Esophagus squamous epithelium (tissue), 5 donors: ENCODE results near the gene C1RL. TPM values are rescaled to one million over a fixed set of nuclear protein-coding genes. Genes with fewer than 3 reads are reported as not detected.

Experiments
- DNase-seq: peaks from one replicate; lab custom pipeline; 2025; lab: John Stamatoyannopoulos, UW
- H3K27ac ChIP-seq, 4 donors: fragments of 200-600 bp; sonication (generic); one replicate each; pipeline ENCODE4 v1.5.1; 2016 to 2019; ENCODE audit warnings: mild to moderate bottlenecking in 1 of 4
- H3K27me3 ChIP-seq, 4 donors: fragments of 200-600 bp; sonication (generic); 1 replicate in 3 of 4; 2 replicates in 1 of 4; pipeline versions ENCODE4 v1.5.1 to v1.6.0; 2017 to 2021; ENCODE audit warnings: antibody characterized with exemption in 1 of 4
- H3K36me3 ChIP-seq, 3 donors: fragments of 200-600 bp; sonication (generic); one replicate each; pipeline ENCODE4 v1.5.1; 2016 to 2019
- H3K4me1 ChIP-seq, 3 donors: fragments of 200-600 bp; sonication (generic); one replicate each; pipeline ENCODE4 v1.5.1; 2017 to 2019
- H3K4me3 ChIP-seq, 4 donors: fragments of 200-600 bp; sonication (generic); 1 replicate in 3 of 4; 2 replicates in 1 of 4; pipeline ENCODE4 v1.5.1; 2016 to 2019; ENCODE audit warnings: mild to moderate bottlenecking in 2 of 4, moderate library complexity in 1 of 4
- H3K9me3 ChIP-seq, 3 donors: fragments of 200-600 bp; sonication (generic); one replicate each; pipeline ENCODE4 v1.5.1; 2016 to 2019
- POLR2A ChIP-seq, 4 donors: fragments of 450-650 bp; IDR thresholded peaks; one replicate each; pipeline ENCODE4 v1.6.1; 2017; ENCODE audit warnings: antibody characterized with exemption in 4 of 4, mild to moderate bottlenecking in 4 of 4, moderate library complexity in 3 of 4
- WGBS, 2 donors: methylation state at CpG; one replicate each; pipeline ENCODE4 v1.1.5; 2018; 5-methylcytosine and 5-hydroxymethylcytosine counted together
- intact Hi-C: fragments of 100-400 bp; cut with DNase I; formaldehyde crosslinking; loops from one replicate; pipeline ENCODE4 v1.15.0; 2022
- total RNA-seq, 4 donors: library from RNA; depleted of rRNA; stranded (reverse); fragments of >200 nt; gene quantifications; one replicate each; pipeline ENCODE4 v1.1.0, GENCODE V29; 2016
- TF ChIP-seq, protein P1 (sequence below), 6 experiments: fragments of 450-650 bp in 4 of 6; fragments of 200-600 bp in 2 of 6; sonication (generic) in 2 of 6; IDR thresholded peaks; one replicate each; pipeline ENCODE4 v1.5.1; 2016 to 2019; ENCODE audit warnings: antibody characterized with exemption in 6 of 6, mild to moderate bottlenecking in 4 of 6, moderate library complexity in 4 of 6
- donor health status: DM: yes; HTN: yes; CAD: no.

Gene C1RL
- total RNA-seq, 4 donors from 2014 or later: 13.0 to 53.2 (median 25.8) TPM

GRCh38 chr12:7121324-7121723, 12.3 kb upstream of the C1RL start:
- Histone ChIP-seq H3K27me3 (no peaks in the 10 kb centered on the region), H3K36me3 (peaks cover 0 to 22% (median 0%) of the 10 kb centered on the region in 3 donors), H3K4me1 (peaks cover 0 to 13% (median 9%) of the 10 kb centered on the region in 3 donors), H3K27ac (no peak overlapping the region), H3K9me3 (no peaks in the 10 kb centered on the region), H3K4me3 (no peak overlapping the region)
- no peak for DNase-seq
- TF ChIP-seq, protein P1, sequence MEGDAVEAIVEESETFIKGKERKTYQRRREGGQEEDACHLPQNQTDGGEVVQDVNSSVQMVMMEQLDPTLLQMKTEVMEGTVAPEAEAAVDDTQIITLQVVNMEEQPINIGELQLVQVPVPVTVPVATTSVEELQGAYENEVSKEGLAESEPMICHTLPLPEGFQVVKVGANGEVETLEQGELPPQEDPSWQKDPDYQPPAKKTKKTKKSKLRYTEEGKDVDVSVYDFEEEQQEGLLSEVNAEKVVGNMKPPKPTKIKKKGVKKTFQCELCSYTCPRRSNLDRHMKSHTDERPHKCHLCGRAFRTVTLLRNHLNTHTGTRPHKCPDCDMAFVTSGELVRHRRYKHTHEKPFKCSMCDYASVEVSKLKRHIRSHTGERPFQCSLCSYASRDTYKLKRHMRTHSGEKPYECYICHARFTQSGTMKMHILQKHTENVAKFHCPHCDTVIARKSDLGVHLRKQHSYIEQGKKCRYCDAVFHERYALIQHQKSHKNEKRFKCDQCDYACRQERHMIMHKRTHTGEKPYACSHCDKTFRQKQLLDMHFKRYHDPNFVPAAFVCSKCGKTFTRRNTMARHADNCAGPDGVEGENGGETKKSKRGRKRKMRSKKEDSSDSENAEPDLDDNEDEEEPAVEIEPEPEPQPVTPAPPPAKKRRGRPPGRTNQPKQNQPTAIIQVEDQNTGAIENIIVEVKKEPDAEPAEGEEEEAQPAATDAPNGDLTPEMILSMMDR (IDR thresholded peaks at IDR 0.05): no peak
- TF ChIP-seq POLR2A (IDR thresholded peaks at IDR 0.05): no peak
- WGBS, 2 donors: 79% methylated on average over 3 of the region's 5 CpGs; no CpG with 5 or more reads in 1 of the 2 donors
- intact Hi-C loops: no loop called here

DNA sequence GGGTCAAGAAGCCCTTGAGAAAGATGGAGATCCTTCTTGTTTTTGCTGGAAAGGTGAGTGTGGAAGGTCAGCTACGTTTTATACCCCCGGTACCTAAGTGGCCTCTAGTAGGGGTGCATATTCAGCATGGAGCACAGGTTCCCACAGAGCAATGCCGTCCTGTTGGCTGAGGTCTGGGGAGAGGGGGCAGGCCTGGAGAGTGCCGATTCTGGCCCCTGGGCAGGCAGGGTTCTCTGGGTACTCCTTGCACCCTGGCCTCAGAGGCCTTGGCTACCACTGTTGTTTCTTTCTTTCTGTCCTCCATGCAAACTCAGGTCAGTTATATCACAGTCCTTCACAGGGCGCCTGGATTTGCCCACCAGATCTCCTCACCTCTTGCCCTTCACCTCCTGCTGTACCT, 11.2 kb upstream of the C1RL start:
- intact Hi-C loops: no loop called here
- Histone ChIP-seq H3K4me3 (no peak overlapping the region), H3K27ac (no peak overlapping the region), H3K4me1 (peaks cover 0 to 13% (median 9%) of the 10 kb centered on the region in 3 donors), H3K36me3 (peaks cover 0 to 34% (median 2%) of the 10 kb centered on the region in 3 donors), H3K9me3 (no peaks in the 10 kb centered on the region), H3K27me3 (no peaks in the 10 kb centered on the region)
- TF ChIP-seq, protein P1 (IDR thresholded peaks at IDR 0.05): no peak
- TF ChIP-seq POLR2A (IDR thresholded peaks at IDR 0.05): no peak
- 87 to 94% methylated on average over 5 of the region's 5 CpGs for WGBS, 2 donors
- DNase-seq: no peak

- H3K27ac ChIP-seq: no peak overlapping the region
- DNase-seq: no peak
- WGBS, 2 donors: 75 to 92% methylated on average over 1 to 2 of the region's 3 CpGs
- peaks cover 0 to 39% (median 8%) of the 10 kb centered on the region in 3 donors for H3K36me3 ChIP-seq
- no peaks in the 10 kb centered on the region for H3K9me3 ChIP-seq
- no peak overlapping the region for H3K4me3 ChIP-seq
- intact Hi-C loops: no loop called here
- H3K4me1 ChIP-seq: peaks cover 0 to 13% (median 9%) of the 10 kb centered on the region in 3 donors
- H3K27me3 ChIP-seq: no peaks in the 10 kb centered on the region
- TF ChIP-seq, protein P1 (IDR thresholded peaks at IDR 0.05): no peak
- no peak for TF ChIP-seq POLR2A (IDR thresholded peaks at IDR 0.05)
Observed at GRCh38 chr12:7118881-7119280, 9.9 kb upstream of the C1RL start.

DNA sequence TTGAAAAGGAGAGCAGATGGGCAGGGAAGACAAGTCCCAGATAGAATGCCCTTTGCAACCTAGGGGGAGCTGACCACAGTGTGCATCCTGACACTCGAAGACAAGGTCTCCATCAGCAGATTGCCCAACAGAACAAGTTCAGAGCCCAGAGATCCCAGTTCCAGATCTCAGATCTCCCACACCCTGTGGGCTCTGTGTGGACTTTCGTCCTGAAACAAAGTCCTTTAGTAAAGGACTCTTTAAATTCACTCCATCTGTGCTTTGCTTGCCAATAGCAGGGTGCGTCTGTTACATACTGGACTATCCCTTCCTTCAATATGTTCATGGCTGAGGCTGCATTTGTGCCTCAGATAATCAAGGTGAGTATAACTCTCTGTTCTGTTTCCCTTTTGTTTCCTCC, 8.7 kb upstream of the C1RL start:
- no peak overlapping the region for H3K27ac ChIP-seq
- peaks cover 0 to 39% (median 8%) of the 10 kb centered on the region in 3 donors for H3K36me3 ChIP-seq
- no peaks in the 10 kb centered on the region for H3K27me3 ChIP-seq
- intact Hi-C loops: no loop called here
- no peaks in the 10 kb centered on the region for H3K9me3 ChIP-seq
- DNase-seq: no peak
- peaks cover 0 to 18% (median 9%) of the 10 kb centered on the region in 3 donors for H3K4me1 ChIP-seq
- 85 to 86% methylated on average over 2 to 3 of the region's 3 CpGs for WGBS, 2 donors
- no peak for TF ChIP-seq POLR2A (IDR thresholded peaks at IDR 0.05)
- TF ChIP-seq, protein P1 (IDR thresholded peaks at IDR 0.05): no peak
- no peak overlapping the region for H3K4me3 ChIP-seq

- Histone ChIP-seq H3K27me3 (no peaks in the 10 kb centered on the region), H3K36me3 (peaks cover 0 to 39% (median 8%) of the 10 kb centered on the region in 3 donors), H3K27ac (no peak overlapping the region), H3K4me1 (peaks cover 0 to 19% (median 5%) of the 10 kb centered on the region in 3 donors), H3K9me3 (no peaks in the 10 kb centered on the region), H3K4me3 (no peak overlapping the region)
- WGBS, 2 donors: 98 to 100% methylated on average over 4 to 9 of the region's 9 CpGs
- no peak for DNase-seq
- intact Hi-C loops: no loop called here
- TF ChIP-seq POLR2A (IDR thresholded peaks at IDR 0.05): no peak
- TF ChIP-seq, protein P1 (IDR thresholded peaks at IDR 0.05): no peak
Observed at GRCh38 chr12:7116916-7117315, 7.9 kb upstream of the C1RL start.
